Fibroblast of villous mesenchyme (primary cell): ENCODE data around the gene KIAA1191. TPM values are rescaled to one million over a fixed set of nuclear protein-coding genes. Genes with fewer than 3 reads are reported as not detected.
"Not testable (repeated sequence)": the region's sequence is repeated elsewhere in the genome, so short reads cannot be mapped to it uniquely, and the experiment has no call there.

Source experiments
- DNase-seq: peaks from one replicate; pipeline ENCODE4 v3.0.0-alpha.2; 2010; ENCODE audit warnings: low read depth
- H3K4me3 ChIP-seq: 2 replicates; pipeline ENCODE4 v1.5.1; 2011; ENCODE audit warnings: low read depth, mild to moderate bottlenecking, low read length
- small RNA-seq: library from RNA; depleted of rRNA; stranded (forward); fragments of <200 nt; gene quantifications from one replicate; pipeline ENCODE3, GENCODE V24; 2012
- total RNA-seq: library from RNA; depleted of rRNA; stranded (reverse); fragments of >200 nt; gene quantifications from 2 replicates; pipeline ENCODE4 v1.2.3, GENCODE V29; 2012
- TF ChIP-seq, protein P1 (sequence below): IDR thresholded peaks from 2 replicates; pipeline ENCODE4 v1.5.1; 2012; ENCODE audit warnings: low read depth, mild to moderate bottlenecking, low read length; ENCODE audit not compliant: insufficient read depth

KIAA1191 gene
- total RNA-seq, 1 donor = 107 TPM

DNA sequence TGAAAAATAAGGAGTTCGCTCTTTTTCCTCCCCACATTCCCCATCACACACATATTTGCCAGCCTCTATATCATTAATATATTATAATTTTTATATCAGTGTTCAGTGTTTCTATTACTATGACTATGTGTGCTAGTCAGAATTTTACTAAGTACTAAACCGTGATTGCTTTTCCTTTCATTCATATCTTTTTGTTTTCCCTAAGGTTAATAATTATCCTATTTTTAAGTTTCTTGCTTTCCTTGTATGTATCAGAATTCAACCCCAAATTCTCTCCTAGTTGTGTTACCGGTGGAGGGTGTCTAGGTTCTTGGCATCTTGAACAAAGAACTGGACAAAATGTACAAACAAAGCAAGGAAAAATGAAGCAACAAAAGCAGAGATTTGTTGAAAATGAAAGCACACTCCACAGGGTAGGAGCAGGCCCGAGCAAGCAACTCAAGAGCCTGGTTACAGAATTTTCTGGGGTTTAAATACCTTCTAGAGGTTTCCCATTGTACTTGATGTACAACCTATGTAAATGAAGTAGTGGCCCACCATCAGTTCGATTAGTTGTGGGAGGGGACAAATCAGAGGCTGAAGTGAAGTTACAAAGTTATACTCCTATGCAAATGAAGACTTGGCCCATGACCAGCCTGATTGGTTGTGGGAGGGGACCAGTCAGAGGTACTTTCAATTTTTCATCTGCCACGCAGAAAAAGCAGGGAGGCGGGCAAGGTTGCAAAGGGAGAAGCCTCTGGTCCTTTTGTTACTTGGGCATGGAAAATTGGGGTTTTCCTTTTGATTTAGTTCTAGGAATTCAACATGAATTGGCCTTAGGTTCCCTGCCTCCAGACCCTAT is 43.8 kb downstream of the KIAA1191 start:
- H3K4me3 ChIP-seq = no peak overlapping the region
- no peak for DNase-seq
- TF ChIP-seq, protein P1, sequence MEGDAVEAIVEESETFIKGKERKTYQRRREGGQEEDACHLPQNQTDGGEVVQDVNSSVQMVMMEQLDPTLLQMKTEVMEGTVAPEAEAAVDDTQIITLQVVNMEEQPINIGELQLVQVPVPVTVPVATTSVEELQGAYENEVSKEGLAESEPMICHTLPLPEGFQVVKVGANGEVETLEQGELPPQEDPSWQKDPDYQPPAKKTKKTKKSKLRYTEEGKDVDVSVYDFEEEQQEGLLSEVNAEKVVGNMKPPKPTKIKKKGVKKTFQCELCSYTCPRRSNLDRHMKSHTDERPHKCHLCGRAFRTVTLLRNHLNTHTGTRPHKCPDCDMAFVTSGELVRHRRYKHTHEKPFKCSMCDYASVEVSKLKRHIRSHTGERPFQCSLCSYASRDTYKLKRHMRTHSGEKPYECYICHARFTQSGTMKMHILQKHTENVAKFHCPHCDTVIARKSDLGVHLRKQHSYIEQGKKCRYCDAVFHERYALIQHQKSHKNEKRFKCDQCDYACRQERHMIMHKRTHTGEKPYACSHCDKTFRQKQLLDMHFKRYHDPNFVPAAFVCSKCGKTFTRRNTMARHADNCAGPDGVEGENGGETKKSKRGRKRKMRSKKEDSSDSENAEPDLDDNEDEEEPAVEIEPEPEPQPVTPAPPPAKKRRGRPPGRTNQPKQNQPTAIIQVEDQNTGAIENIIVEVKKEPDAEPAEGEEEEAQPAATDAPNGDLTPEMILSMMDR = no peak

DNA sequence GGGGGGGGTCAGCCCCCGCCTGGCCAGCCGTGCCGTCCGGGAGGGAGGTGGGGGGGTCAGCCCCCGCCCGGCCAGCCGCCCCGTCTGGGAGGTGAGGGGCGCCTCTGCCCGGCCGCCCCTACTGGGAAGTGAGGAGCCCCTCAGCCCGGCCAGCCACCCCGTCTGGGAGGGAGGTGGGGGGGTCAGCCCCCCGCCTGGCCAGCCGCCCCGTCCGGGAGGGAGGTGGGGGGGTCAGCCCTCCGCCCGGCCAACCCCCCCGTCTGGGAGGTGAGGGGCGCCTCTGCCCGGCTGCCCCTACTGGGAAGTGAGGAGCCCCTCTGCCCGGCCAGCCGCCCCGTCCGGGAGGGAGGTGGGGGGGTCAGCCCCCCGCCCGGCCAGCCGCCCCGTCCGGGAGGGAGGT is 56.2 kb downstream of the KIAA1191 start:
- DNase-seq, H3K4me3 ChIP-seq: not testable (repeated sequence)

Small RNA genes lying within 50 kb of the gene (small RNA-seq; reads per million reads assigned to genes)
- 6.3 reads per million, percentile 85 among the genes with 10 or more reads in this experiment for gene MIR1271

Other genes starting within 250 kb of the KIAA1191 start
- gene SIMC1, start 123.3 kb downstream of the KIAA1191 start, total RNA-seq = 5.2 and 6.8 TPM in 2 replicates
- 13.4 and 17.7 TPM in 2 replicates for gene ARL10, start 3.7 kb upstream of the KIAA1191 start, total RNA-seq
- 9.3 and 13.8 TPM in 2 replicates for gene NOP16, start 26.8 kb upstream of the KIAA1191 start, total RNA-seq
- gene HIGD2A, start 27.0 kb upstream of the KIAA1191 start, total RNA-seq = 19.0 and 33.5 TPM in 2 replicates
- gene CLTB, start 54.8 kb upstream of the KIAA1191 start, total RNA-seq = 86.3 and 118 TPM in 2 replicates
- gene FAF2, start 86.6 kb upstream of the KIAA1191 start, total RNA-seq = 37.0 and 59.2 TPM in 2 replicates
- 2.6 and 4.3 TPM in 2 replicates for gene RNF44, start 175.6 kb upstream of the KIAA1191 start, total RNA-seq
- not detected in 2 replicates for gene CDHR2, start 187.6 kb upstream of the KIAA1191 start, total RNA-seq
- 2.6 and 3.5 TPM in 2 replicates for gene GPRIN1, start 248.4 kb upstream of the KIAA1191 start, total RNA-seq